Caco-2 (cell line): ENCODE results near the gene EVX2. TPM values are rescaled to one million over a fixed set of nuclear protein-coding genes. Genes with fewer than 3 reads are reported as not detected.
A peak's percentile ranks its signal among the peaks of the same experiment; 100 is the strongest.

ENCODE experiments used
- BruUV-seq: library from RNA; stranded (reverse); fragments of 400-500 nt; replicated peaks from 2 replicates; lab custom pipeline; 2021; lab: Mats Ljungman, UMichigan
- CTCF ChIA-PET: fragments of 300-600 bp; sonication (Branson Sonifier 250); formaldehyde crosslinking; loops from one replicate; lab custom pipeline; 2022; ENCODE audit warnings: antibody characterized with exemption; lab: Charles Lee
- POLR2A ChIA-PET: fragments of 300-600 bp; sonication (Branson Sonifier 250); formaldehyde crosslinking; loops from one replicate; lab custom pipeline; 2022; ENCODE audit warnings: antibody characterized with exemption; lab: Charles Lee
- DNase-seq, 2 experiments: peaks; one replicate each; pipeline versions ENCODE4 v3.0.0 to v3.0.0-alpha.2; 2020 to 2022
- H3K27me3 ChIP-seq: replicated peaks from 2 replicates; pipeline ENCODE4 v1.6.0; 2011; ENCODE audit warnings: low read length; ENCODE audit not compliant: control insufficient read depth, insufficient read depth
- H3K36me3 ChIP-seq: 2 replicates; pipeline ENCODE4 v1.5.1; 2011; ENCODE audit warnings: low read length; ENCODE audit not compliant: control insufficient read depth, insufficient read depth
- H3K4me1 ChIP-seq: fragments of 250-450 bp; sonication (Bioruptor Pico); 2 replicates; pipeline ENCODE4 v1.5.1; 2020; ENCODE audit warnings: mild to moderate bottlenecking
- H3K4me3 ChIP-seq: 2 replicates; pipeline ENCODE4 v1.5.1; 2011; ENCODE audit warnings: low read depth, mild to moderate bottlenecking, control low read depth, low read length
- H3K9me3 ChIP-seq: fragments of 250-450 bp; sonication (Bioruptor Pico); 2 replicates; pipeline ENCODE4 v1.5.1; 2020; ENCODE audit warnings: mild to moderate bottlenecking, moderate library complexity
- H3K27ac Mint-ChIP-seq: one replicate; pipeline ENCODE4 v1.8.0; 2022; ENCODE audit warnings: mixed read lengths; ENCODE audit not compliant: unreplicated experiment
- H3K27me3 Mint-ChIP-seq: one replicate; pipeline ENCODE4 v1.8.0; 2022; ENCODE audit warnings: mixed read lengths; ENCODE audit not compliant: insufficient read depth, unreplicated experiment
- H3K36me3 Mint-ChIP-seq: one replicate; pipeline ENCODE4 v1.8.0; 2022; ENCODE audit warnings: mild to moderate bottlenecking, mixed read lengths; ENCODE audit not compliant: insufficient read depth, unreplicated experiment
- H3K4me1 Mint-ChIP-seq: one replicate; pipeline ENCODE4 v1.8.0; 2022; ENCODE audit warnings: low read depth, mixed read lengths; ENCODE audit not compliant: unreplicated experiment
- H3K4me3 Mint-ChIP-seq: one replicate; pipeline ENCODE4 v1.8.0; 2022; ENCODE audit warnings: mild to moderate bottlenecking, moderate library complexity, mixed read lengths; ENCODE audit not compliant: unreplicated experiment
- H3K9me3 Mint-ChIP-seq: one replicate; pipeline ENCODE4 v1.8.0; 2022; ENCODE audit warnings: mixed read lengths; ENCODE audit not compliant: unreplicated experiment
- CTCF ChIP-seq, 2 experiments: fragments of 200-600 bp in 1 of 2; IDR thresholded peaks; 1 replicate in 1 of 2; 2 replicates in 1 of 2; pipeline versions ENCODE4 v1.5.1 to v1.8.0; 2011 to 2022; ENCODE audit warnings: antibody characterized with exemption in 1 of 2, control low read depth in 1 of 2, inconsistent platforms in 1 of 2, low read depth in 1 of 2, low read length in 1 of 2, mild to moderate bottlenecking in 1 of 2, moderate library complexity in 1 of 2; ENCODE audit not compliant: insufficient read depth in 1 of 2, severe bottlenecking in 1 of 2, unreplicated experiment in 1 of 2
- intact Hi-C: fragments of 100-400 bp; cut with micrococcal nuclease; formaldehyde crosslinking; loops from one replicate; pipeline ENCODE4 v1.10.0; 2022; ENCODE audit not compliant: unreplicated experiment
- total RNA-seq: library from RNA; stranded (reverse); gene quantifications from 2 replicates; pipeline ENCODE4 v1.2.3, GENCODE V29; 2022

Gene EVX2
- total RNA-seq, 1 experiment from 2014 or later: not detected

GRCh38 chr2:176118601-176119339, 35.0 kb upstream of the EVX2 start:
- Histone ChIP-seq H3K4me3 (no peak overlapping the region), H3K4me1 (peaks cover 9% of the 10 kb centered on the region; the same call in 1 of the 2 replicates), H3K9me3 (no peaks in the 10 kb centered on the region), H3K36me3 (no peaks in the 10 kb centered on the region), H3K27me3 (peaks cover 11% of the 10 kb centered on the region)
- BruUV-seq: no TSS peak
- intact Hi-C loops: no loop called here
- Mint-ChIP-seq H3K27ac (no peak overlapping the region), H3K4me1 (no peaks in the 10 kb centered on the region), H3K27me3 (peaks cover 62% of the 10 kb centered on the region), H3K4me3 (no peak overlapping the region), H3K36me3 (no peaks in the 10 kb centered on the region), H3K9me3 (no peaks in the 10 kb centered on the region)
- DNase-seq: no peak
- ChIA-PET CTCF (no interaction called here), POLR2A (no interaction called here)
- TF ChIP-seq CTCF (IDR thresholded peaks at IDR 0.05; ENCODE audit: insufficient read depth in 1 of 2, low read depth in 1 of 2, low read length in 1 of 2, severe bottlenecking in 1 of 2, unreplicated experiment in 1 of 2): peak in 1 of 2 experiments; percentile 46

GRCh38 chr2:176117823-176118371, 34.1 kb upstream of the EVX2 start:
- Histone ChIP-seq H3K4me1 (peaks cover 3% of the 10 kb centered on the region; the same call in 1 of the 2 replicates), H3K27me3 (peaks cover 8% of the 10 kb centered on the region), H3K36me3 (no peaks in the 10 kb centered on the region), H3K9me3 (no peaks in the 10 kb centered on the region), H3K4me3 (no peak overlapping the region)
- no peaks in the 10 kb centered on the region for H3K4me1 Mint-ChIP-seq
- H3K36me3 Mint-ChIP-seq: no peaks in the 10 kb centered on the region
- ChIA-PET POLR2A (no interaction called here), CTCF (no interaction called here)
- no peak overlapping the region for H3K27ac Mint-ChIP-seq
- DNase-seq: no peak
- intact Hi-C loops: no loop called here
- H3K27me3 Mint-ChIP-seq: peaks cover 64% of the 10 kb centered on the region
- no peaks in the 10 kb centered on the region for H3K9me3 Mint-ChIP-seq
- BruUV-seq: no TSS peak
- no peak overlapping the region for H3K4me3 Mint-ChIP-seq
- TF ChIP-seq CTCF (IDR thresholded peaks at IDR 0.05; ENCODE audit: insufficient read depth in 1 of 2, low read depth in 1 of 2, low read length in 1 of 2, severe bottlenecking in 1 of 2, unreplicated experiment in 1 of 2): no peak

GRCh38 chr2:176117162-176117822, 33.5 kb upstream of the EVX2 start:
- TF ChIP-seq CTCF (IDR thresholded peaks at IDR 0.05; ENCODE audit: insufficient read depth in 1 of 2, low read depth in 1 of 2, low read length in 1 of 2, severe bottlenecking in 1 of 2, unreplicated experiment in 1 of 2): no peak
- H3K27me3 ChIP-seq: peaks cover 10% of the 10 kb centered on the region
- POLR2A ChIA-PET: no interaction called here

More at GRCh38 chr2:176117162-176117822, 33.5 kb upstream of the EVX2 start:
- H3K27ac Mint-ChIP-seq: no peak overlapping the region
- intact Hi-C loops: no loop called here
- peak overlapping the region; percentile 61 for H3K4me3 Mint-ChIP-seq
- peaks cover 65% of the 10 kb centered on the region for H3K27me3 Mint-ChIP-seq
- Histone ChIP-seq H3K9me3 (no peaks in the 10 kb centered on the region), H3K4me1 (no peaks in the 10 kb centered on the region), H3K36me3 (no peaks in the 10 kb centered on the region), H3K4me3 (no peak overlapping the region)
- CTCF ChIA-PET: no interaction called here
- BruUV-seq: no TSS peak
- no peaks in the 10 kb centered on the region for H3K4me1 Mint-ChIP-seq
- H3K9me3 Mint-ChIP-seq: no peaks in the 10 kb centered on the region
- no peak for DNase-seq
- H3K36me3 Mint-ChIP-seq: no peaks in the 10 kb centered on the region
